Fibroblast of skin of right biceps (primary cell): ENCODE data around the gene NFYB.
"Not testable (repeated sequence)": the region's sequence is repeated elsewhere in the genome, so short reads cannot be mapped to it uniquely, and the experiment has no call there.

Source experiments
- DNase-seq: peaks from one replicate; pipeline ENCODE4 v3.0.0-alpha.2; 2013

NFYB gene

DNA sequence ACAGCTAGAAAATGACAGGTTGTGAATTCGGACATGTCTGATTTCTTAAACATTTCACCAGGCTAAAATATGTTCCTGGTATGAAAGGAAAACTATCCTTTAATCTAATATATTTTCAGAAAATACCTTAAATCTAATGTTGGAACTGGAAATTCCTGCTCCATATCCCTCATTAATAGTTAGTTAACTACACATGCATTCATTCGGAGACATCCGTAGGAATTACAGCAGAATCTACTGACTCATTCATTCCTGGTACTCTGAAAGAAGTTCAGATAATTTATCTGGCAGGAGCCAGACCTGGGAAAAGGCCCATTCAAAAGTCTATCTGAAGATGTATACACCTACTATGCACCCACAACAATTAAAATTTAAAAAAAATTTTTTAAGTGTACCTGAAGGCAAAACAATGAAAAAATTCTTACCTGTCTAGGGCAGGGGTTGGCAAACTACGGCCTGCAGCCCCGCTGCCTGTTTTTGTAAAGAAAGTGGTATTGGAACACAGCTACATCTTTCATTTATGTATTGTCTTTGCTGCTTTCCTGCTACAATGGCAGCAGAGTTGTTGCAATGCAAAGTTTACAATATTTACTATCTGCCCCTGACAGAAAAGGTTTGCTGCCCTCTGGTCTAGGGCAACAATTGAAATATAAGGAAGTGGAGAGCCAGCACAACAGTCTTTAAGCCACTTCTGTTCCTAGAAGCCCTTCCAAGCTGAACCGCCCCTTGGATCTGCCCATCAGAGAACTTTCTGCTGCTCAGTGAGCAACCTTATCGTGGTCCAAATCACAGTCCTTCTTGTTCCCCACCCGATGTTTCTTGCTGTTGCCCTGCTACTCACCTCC is 17.9 kb upstream of the NFYB start:
- no peak for DNase-seq

DNA sequence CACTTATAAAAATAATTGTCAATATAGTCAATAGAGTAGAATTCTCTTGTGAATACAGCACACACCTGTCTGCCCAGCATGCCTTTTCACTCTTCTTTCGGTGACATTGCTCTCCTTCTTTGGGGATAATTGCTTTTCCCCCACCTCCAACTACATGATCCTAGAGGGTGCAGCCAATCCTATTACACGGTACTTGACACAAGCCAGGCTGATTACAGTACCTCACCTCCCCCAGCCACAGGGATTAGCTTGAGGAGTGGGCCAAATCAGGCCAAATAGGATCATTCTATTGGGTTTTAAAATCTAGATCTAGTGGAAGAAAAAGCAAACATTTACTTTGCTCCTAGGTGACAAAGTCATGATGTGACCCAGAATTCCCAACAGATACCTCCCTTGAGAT is 16.8 kb upstream of the NFYB start:
- no peak for DNase-seq

DNA sequence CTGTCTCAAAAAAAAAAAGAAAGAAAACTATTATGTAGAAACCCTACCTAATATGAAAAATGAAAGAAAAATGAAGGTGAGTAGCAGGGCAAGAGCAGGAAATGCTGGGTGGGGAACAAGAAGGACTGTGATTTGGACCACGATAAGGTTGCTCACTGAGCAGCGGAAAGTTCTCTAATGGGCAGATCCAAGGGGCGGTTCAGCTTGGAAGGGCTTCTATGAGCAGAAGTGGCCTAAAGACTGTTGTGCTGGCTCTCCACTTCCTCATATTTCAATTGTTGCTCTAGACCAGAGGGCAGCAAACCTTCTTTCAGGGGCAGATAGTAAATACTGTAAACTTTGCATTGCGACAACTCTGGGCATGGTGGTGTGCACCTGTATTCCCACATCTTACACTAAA is 16.3 kb upstream of the NFYB start:
- no peak for DNase-seq

DNA sequence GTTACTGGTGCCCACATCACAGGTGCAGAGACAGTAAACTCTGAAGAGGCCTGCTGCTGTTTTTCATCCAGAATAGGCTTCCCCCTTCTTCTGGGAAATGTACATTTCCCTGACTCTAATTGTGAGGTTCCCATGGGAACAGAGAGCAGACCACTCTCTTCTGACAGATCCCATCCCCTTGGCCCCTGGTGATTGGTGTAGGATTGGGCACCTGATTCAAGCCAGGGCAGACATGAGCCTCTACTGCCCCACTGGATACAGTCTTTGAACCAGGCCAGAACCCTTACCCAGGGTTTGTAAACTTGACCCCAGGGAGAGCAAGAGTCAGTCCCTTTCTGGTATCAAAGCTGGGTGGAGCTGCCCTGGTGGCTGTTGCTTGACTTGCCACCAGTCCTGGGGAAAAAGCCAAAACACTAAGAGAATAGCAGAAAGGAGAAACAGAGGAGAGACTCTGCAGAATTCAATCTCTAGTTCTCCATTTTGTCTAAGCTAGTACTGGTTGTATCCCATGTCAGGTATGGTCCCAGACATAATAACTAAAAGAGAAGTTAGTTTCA is 14.8 kb upstream of the NFYB start:
- no peak for DNase-seq

DNA sequence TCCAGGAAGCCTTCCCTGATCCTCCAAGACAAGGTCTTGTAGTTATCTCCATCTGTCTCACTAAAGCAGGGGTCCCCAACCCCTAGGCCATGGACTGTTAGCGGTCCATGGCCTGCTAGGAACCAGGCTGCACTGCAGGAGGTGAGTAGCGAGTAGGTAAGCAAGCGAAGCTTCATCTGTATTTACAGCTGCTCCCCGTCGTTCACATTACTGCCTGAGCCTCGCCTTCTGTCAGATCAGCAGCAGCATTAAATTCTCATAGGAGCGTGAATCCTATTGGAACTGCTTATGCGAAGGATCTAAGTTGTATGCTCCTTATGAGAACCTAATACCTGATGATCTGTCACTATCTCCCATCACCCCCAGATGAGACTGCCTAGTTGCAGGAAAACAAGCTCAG is 12.4 kb upstream of the NFYB start:
- no peak for DNase-seq

DNA sequence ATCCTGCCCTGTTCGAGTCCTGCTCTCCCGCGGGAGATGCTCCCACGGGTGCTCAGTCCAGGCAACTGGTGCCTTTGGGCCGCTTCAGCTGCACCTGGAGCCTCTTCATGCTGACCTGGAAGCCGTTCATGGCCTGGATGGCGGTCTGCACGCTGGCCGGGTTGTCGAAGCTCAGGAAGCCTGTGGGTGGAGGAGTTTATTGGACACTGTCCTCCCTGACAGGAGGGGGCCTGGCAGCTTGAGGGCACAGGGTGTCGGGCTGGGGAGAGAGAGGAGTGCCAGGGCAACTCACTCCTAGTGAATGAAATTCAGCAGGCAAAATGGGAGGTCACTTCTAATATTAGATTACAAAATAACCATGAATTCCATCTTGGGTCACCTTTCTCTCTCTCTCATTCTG is 9.3 kb upstream of the NFYB start:
- no peak for DNase-seq

DNA sequence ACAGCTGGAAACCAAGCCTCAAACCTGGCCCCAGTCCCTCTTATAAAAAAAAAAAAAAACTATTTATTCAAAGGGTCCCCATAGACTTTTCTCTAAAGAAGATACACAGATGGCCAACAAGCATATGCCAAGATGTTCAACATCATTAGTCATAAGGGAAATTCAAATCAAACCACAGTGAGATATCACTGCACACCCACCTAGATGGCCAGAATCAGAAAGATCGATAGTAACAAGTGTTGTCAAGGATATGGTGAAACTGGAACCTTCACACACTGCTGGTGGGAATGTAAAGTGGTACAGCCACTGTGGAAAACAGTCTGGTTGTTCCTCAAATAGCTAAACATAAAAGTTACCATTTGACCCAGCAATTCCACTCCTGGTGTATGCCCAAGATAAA is 5.9 kb upstream of the NFYB start:
- DNase-seq: no peak

DNA sequence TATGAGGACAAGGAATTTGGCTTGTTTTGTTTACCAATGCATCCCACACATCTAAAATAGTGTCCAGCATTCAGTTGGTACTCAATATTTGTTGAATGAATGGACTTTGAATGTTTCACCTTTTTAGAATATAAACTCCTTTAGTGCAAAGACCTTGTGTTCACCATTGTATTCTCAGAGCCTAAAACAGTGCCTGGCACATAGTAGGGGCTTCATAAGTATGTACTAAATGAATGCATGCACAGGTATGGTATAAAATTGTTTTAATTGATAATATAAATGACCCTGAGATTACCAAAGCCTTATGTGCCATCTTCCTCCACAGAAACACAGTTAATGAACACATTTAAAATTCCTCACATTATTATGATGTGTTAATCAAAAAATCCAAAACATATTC is 5.0 kb upstream of the NFYB start:
- DNase-seq: no peak

DNA sequence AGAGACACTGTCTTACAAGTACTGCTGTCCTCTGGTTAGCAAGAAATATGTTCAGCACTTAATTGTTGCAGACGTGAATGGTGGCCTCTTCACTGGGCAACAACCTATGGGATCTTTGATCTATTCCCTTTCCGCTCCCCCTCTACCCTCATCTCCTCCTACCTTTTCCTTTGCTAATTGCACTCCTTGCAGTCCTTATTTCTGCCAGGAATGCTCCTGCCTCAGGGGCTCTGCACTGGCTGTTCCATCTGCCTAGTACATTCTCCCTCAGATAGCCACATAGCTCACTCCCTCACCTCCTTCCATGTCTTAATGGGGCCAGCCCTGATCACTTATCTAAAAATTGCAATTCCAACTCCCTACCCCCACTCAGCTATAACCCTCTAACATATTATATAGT is 4.5 kb upstream of the NFYB start:
- no peak for DNase-seq

DNA sequence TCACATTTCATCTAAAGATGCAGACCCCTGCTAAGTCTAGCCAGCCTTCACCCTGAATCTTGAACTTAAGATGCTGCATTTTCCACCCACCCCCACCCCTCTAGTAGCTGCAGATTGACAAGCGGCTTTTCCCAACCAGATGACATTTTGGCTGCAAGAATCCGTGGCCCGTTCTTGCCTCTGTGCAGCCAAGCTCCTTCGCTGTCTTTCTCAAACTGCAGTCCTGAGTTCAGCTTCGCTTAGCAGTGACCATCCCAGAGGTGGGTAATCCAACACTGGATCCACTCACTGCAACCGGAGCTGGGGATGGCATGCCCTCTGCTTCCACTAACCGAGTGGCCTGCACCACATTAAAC is 765 bp upstream of the NFYB start:
- DNase-seq: peak; percentile 26

DNA sequence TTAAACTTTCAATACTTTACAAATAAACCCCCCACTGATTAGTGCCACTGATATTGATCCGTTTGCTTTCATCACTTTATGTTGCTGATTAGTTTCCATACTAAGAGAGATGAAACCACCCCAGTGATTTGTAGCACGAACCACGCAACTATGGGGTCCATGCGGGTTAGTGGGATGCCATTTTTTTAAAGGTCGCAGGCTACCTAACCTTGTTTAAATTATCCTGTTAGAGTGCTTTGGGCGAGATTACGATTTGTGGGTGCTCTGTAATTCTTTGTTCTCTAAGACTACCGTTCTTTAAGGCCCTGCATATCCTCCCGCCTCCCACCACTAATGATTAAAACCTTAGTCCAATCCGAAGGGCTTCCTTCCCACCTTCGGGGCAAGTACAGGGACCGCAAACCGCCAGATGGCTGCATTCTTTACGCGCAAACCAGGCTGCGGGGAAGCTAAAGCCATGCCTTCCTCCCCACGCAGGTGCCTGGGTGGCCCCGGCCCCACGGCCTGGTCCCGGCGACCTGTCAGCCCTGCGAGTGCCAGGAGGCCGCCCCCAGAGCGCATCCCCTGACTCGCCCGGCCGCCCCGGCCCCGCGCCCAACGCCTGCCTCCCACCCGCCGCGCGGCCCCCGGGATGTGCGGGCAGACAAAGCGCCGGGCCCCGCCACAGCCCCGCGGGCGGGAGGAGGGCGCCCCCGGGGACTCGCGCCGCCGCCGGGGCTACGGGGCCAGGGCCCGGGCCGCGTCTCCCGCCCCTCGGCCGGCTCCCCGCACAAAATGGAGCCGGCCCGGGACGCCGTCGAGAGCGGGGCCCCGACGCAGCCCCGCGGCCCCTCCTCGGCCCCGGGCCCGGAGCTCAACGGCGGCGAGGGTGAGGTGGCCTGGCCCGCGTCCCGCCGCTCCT is 759 bp downstream of the NFYB start:
- DNase-seq: peak; percentile 63

DNA sequence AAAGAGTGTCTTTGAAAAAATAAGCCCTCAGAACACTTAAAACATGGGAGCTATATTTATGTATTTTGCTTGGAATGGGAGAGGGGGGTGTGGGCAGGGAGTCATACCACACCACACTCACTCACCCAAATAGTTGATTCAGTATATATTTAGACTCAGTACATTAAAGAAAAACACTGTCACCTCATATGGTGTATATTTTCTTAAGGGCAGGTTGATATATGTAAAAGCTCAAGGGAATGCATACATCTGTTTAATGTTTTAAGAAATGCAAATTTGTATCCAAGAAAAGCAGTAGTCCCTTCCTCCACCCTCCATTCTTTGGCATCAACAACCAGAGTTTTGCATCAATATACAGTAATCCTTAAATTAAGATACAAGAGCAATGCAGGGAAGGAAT is 1.4 kb downstream of the NFYB start:
- DNase-seq: peak; percentile 55

DNA sequence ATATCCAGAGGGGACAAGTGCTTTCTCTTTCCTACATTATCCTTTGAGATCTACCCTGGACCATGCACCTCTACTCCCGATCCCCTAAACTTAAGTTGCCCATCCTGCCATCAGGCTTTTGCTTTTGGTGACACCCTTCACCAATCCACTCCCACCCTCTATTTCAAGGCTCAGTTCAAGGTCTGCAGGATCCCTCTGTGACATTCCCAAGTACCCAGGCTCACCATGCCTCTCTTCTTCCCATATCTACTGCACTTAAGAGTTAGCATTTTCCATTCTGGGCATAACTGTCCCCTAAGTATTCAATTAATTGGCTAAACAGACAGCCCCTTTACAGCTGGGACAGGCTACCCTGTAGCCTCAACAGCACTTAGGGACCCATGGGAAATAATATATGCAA is 3.1 kb downstream of the NFYB start:
- no peak for DNase-seq

DNA sequence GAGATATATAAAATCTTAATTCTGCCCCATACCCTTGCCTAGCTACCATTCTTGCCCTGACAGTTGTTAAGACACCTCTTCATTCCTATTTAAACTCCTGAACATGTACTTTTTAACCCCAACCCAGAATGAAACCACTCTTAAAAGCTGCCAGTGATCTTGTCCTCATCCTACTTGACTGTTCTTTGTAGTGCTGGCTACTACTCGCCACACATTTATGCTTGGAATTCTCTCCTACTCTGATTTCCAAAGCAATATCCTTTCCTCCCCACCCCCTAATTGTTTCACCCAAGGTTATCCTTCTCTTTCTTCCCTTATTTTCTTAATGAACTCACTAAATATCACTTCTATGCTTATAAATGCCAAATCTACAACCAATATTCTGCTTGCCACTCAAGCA is 4.1 kb downstream of the NFYB start:
- peak; percentile 70 for DNase-seq

DNA sequence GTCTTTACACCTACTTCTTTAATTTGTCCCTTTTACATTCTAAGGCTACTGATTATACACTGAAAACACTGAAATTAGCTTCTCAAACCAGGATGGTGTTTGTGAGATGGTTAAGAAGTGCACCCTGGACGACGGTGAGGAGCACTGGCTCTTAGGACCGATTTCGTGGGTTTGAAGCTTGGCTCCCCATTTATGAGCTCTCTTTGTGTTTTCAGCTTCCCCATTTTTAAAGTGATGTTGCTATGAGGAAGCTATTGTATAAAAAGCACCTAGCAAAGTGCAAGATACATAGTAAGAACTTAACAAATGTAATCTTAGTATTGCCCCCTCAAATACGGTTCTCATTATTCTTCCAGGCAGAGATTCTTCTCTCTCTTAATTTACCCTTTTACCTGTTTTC is 4.7 kb downstream of the NFYB start:
- DNase-seq: no peak

DNA sequence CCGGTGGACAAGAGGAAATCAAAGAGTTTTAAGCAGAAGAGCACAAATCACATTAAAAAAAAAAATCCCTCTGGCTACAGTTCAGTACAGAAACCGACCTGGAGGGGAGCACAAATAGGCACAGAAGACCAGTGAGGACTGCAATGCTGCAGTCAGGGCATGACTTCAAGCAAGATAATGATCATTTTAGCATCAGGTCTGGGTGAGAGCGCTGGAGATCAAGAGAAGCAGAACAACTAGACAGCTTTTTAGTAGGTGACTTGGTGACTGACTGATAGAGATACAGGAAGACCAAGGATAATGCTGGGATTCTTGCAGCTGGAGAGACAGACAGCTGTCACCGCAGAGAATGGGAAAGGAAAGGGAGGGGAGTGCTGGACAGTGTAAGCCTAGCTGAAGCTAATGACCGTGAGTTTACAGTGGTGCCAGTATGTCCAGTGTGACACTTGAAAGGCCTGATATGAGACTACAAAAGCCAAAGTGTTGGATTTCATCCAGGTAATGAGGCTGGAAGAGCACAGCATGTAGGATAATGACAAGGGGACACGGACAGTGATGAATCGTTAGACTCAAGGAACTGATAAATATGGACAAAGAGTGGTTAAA is 5.6 kb downstream of the NFYB start:
- DNase-seq: no peak

DNA sequence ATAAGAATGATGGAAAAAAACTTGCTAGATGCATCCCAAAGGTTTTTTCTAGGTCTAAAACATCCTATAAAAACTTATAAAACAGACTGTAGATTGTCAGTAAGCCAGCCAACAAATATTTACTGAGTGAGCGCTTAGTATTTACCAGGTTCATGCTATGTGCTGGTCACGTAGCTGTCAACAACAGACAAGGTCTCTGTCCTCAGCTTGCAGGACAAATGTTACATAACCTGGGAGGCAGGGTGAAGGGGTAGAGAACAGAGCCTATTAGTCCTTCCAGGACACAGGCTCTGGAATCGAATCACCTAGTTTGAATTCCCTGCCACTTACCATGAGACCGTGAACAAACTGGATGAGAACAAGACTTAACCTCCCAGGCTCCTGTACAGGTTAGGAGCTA is 6.4 kb downstream of the NFYB start:
- DNase-seq: no peak

DNA sequence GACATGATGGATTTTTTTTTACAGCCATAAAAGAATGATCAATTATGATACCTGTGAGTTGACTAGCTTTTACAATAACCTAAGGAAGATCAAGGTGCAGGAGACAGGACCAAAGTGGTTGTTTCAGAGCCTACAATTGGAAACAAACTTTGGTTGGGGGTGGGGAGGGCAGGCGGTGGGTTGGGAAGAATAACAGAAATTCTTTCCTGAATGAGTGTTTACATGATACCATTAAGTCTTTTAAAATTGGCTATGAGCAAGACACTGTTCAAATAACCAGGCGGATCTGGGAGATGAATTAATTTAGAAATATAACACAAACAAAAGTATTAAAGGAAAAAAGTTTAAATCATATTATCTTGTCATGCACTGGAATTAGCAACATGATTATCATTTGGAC is 7.2 kb downstream of the NFYB start:
- peak; percentile 35 for DNase-seq

DNA sequence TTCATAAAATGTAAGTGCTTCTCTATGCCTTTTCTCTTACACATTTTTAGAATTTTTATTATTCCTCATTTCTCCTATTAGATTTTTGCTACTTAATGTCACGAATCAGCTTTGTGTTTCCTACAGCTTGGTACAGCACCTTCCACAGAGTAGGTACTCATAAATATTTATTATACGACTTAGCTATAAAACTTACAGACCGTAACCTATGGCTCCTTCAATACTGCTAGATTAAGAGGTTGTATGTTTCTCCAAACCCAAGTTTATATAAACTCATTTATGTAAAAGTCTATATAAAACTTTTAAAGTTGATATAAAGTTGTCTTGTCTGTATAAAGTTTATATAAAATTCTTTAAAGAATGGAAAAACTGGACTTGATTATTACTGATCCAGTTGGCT is 11.5 kb downstream of the NFYB start:
- no peak for DNase-seq

DNA sequence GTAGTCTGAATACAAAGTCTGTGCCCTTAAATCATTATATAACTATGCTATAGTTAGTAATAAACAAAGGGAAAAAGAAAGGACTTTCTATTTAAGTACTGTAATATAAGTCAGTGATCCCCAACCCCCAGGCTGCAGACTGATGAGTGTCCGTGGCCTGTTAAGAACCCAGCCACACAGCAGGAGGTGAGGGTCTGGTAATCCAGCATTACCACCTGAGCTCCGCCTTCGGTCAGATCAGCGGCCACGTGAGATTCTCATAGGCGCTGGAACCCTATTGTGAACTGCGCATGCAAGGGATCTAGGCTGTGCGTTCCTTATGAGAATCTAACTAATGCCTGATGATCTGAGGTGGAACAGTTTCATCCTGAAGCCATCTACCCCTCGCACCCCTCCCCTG is 15.7 kb downstream of the NFYB start:
- DNase-seq: no peak

DNA sequence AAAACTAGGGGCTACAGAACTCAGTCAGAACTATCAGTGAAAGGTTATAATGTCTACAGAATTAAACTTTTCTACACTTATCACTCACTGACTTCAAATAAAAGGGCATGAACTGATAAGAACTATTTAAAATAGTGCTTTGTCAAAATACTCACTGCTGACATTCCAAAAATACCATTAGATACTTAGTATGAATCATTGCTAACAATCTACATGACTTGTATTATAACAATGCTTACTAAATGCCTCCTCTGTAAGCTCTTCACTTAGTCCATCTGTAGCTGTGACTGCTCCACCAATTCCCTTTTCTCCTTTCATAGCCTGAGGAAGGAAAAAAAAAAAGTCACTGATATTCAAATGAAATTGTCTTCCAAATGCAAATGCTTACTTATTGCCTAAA is 17.0 kb downstream of the NFYB start:
- DNase-seq: peak; percentile 79

DNA sequence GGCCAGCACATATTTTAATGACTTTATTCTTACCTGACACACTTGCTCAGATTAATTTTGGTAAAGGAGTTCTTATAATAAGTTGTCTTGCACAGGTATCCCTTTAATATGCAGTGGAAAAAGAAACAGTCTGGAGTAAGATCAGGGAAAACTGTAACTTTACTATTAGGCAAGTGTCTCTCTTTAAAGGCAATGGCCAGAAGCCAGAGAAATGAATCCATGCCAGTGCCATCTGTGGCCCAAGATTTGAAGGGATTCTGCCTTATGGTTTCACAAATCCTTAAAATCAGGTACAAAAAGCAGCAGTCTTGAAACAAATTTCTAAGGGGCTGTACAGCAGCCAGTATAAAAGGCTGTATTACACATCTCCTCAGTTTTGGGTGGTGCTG is 22.4 kb downstream of the NFYB start:
- no peak for DNase-seq

DNA sequence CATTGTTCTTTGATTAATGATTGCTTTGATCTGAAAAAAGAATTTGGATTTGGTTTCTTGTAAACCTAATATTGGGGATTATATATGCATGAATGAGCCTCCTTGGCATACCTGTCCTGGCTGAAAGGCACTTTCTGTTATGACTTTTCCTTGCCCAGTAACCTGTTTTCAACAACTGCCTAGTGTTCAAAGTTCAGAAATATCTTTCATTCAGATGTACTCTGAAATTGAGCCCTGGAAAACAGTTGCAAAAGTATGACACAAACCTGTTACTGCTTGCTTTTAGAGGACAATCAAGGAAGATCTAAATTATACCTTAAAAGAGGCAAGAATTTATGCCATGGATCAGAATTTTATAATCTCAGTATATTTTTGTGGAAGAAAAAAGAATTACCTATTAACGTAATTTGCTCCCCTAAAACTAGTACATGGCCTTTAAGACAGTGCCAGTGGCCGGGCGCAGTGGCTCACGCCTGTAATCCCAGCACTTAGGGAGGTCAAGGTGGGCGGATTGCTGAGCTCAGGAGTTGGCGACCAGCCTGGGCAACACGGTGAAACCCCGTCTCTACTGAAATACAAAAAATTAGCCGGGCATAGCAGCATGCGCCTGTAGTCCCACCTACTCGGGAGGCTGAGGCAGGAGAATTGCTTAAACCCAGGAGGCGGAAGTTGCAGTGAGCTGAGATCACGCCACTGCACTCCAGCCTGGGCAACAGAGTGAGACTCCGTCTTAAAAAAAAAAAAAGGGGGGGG is 23.0 kb downstream of the NFYB start:
- not testable (repeated sequence) for DNase-seq
